Measurements from ENCODE around the gene MBP.
A peak's percentile ranks its signal among the peaks of the same experiment; 100 is the strongest.

MBP gene

GRCh38 chr18:77127769-77128671 is 4.6 kb downstream of the MBP start:
- Histone ChIP-seq H3K4me1 (peaks cover 0 to 45% (median 17%) of the 10 kb centered on the region in 4 donors), H3K27ac (peak overlapping the region; percentile 47 to 57), H3K4me3 (peak overlapping the region; percentile 27 to 33), H3K36me3 (no peaks in the 10 kb centered on the region), H3K27me3 (no peaks in the 10 kb centered on the region), H3K9me3 (no peaks in the 10 kb centered on the region)
- DNase-seq = peak in 1 of 2 donors; percentile 69
- intact Hi-C loops (cut with DNase I; ENCODE audit: low total_unique reads) = no loop called here
- TF ChIP-seq CTCF (IDR thresholded peaks at IDR 0.05) = no peak

GRCh38 chr18:77124452-77124922 is 8.1 kb downstream of the MBP start:
- H3K9me3 ChIP-seq = no peaks in the 10 kb centered on the region
- DNase-seq = no peak
- H3K36me3 ChIP-seq = no peaks in the 10 kb centered on the region
- intact Hi-C loops (cut with DNase I; ENCODE audit: low total_unique reads) = no loop called here
- H3K27ac ChIP-seq = no peak overlapping the region
- no peak for TF ChIP-seq CTCF (IDR thresholded peaks at IDR 0.05)
- H3K4me3 ChIP-seq = no peak overlapping the region
- peaks cover 0 to 31% (median 12%) of the 10 kb centered on the region in 4 donors for H3K4me1 ChIP-seq
- H3K27me3 ChIP-seq = no peaks in the 10 kb centered on the region

GRCh38 chr18:77123320-77124231 is 9.0 kb downstream of the MBP start:
- Histone ChIP-seq H3K4me3 (no peak overlapping the region), H3K27ac (no peak overlapping the region), H3K27me3 (no peaks in the 10 kb centered on the region), H3K4me1 (peaks cover 0 to 22% (median 10%) of the 10 kb centered on the region in 4 donors), H3K36me3 (no peaks in the 10 kb centered on the region), H3K9me3 (no peaks in the 10 kb centered on the region)
- no peak for DNase-seq
- no peak for TF ChIP-seq CTCF (IDR thresholded peaks at IDR 0.05)
- intact Hi-C loops (cut with DNase I; ENCODE audit: low total_unique reads) = no loop called here

GRCh38 chr18:77121523-77121922 is 11.1 kb downstream of the MBP start:
- Histone ChIP-seq H3K36me3 (no peaks in the 10 kb centered on the region), H3K4me1 (peaks cover 0 to 7% (median 1%) of the 10 kb centered on the region in 4 donors), H3K27ac (no peak overlapping the region), H3K4me3 (no peak overlapping the region), H3K27me3 (no peaks in the 10 kb centered on the region), H3K9me3 (no peaks in the 10 kb centered on the region)
- no peak for DNase-seq
- no peak for TF ChIP-seq CTCF (IDR thresholded peaks at IDR 0.05)
- intact Hi-C loops (cut with DNase I; ENCODE audit: low total_unique reads) = no loop called here

- no peak for DNase-seq
- no peak for TF ChIP-seq CTCF (IDR thresholded peaks at IDR 0.05)
- no peaks in the 10 kb centered on the region for H3K36me3 ChIP-seq
- no peaks in the 10 kb centered on the region for H3K27me3 ChIP-seq
- no peaks in the 10 kb centered on the region for H3K9me3 ChIP-seq
- no peak overlapping the region for H3K4me3 ChIP-seq
- intact Hi-C loops (cut with DNase I; ENCODE audit: low total_unique reads) = no loop called here
- H3K27ac ChIP-seq = no peak overlapping the region
- H3K4me1 ChIP-seq = peaks cover 0 to 8% (median 2%) of the 10 kb centered on the region in 4 donors
Observed at GRCh38 chr18:77119851-77120491, 12.6 kb downstream of the MBP start.
